BJ (cell line): ENCODE measurements around the gene GPX4. TPM values are rescaled to one million over a fixed set of nuclear protein-coding genes. Genes with fewer than 3 reads are reported as not detected.

Experiments used
- CTCF ChIA-PET: fragments of 350-600 bp; formaldehyde crosslinking; extraction: SDS; loops from one replicate; lab custom pipeline; 2021; ENCODE audit warnings: antibody characterized with exemption, inconsistent platforms; lab: Yijun Ruan, JAX
- POLR2A ChIA-PET: fragments of 300-600 bp; sonication (Branson Sonifier 250); formaldehyde crosslinking; extraction: SDS; loops from one replicate; lab custom pipeline; 2021; ENCODE audit warnings: antibody characterized with exemption; lab: Charles Lee
- DNase-seq: peaks from one replicate; pipeline ENCODE4 v3.0.0-alpha.2; 2011; ENCODE audit warnings: low read depth
- H3K27me3 ChIP-seq: 2 replicates; pipeline ENCODE4 v1.6.0; 2011; ENCODE audit warnings: low read length; ENCODE audit not compliant: control insufficient read depth, insufficient read depth
- H3K36me3 ChIP-seq: 2 replicates; pipeline ENCODE4 v1.5.1; 2011; ENCODE audit warnings: low read length; ENCODE audit not compliant: control insufficient read depth, insufficient read depth
- H3K4me3 ChIP-seq: 2 replicates; pipeline ENCODE4 v1.5.1; 2011; ENCODE audit warnings: low read depth, mild to moderate bottlenecking, control low read depth, low read length
- CTCF ChIP-seq: IDR thresholded peaks from 2 replicates; pipeline ENCODE4 v1.5.1; 2011; ENCODE audit warnings: low read depth, mild to moderate bottlenecking, control low read depth, inconsistent platforms, low read length, moderate library complexity; ENCODE audit not compliant: insufficient read depth
- polyA plus RNA-seq: library from polyadenylated mRNA; depleted of rRNA; stranded (reverse); fragments of >200 nt; gene quantifications from 2 replicates; pipeline ENCODE4 v1.2.3, GENCODE V29; 2011

GPX4 gene
- polyA plus RNA-seq, 1 experiment: 626 TPM

GRCh38 chr19:1069009-1069779, 34.6 kb upstream of the GPX4 start:
- Histone ChIP-seq H3K36me3 (no peaks in the 10 kb centered on the region; the same call in 1 of the 2 replicates), H3K4me3 (no peak overlapping the region), H3K27me3 (peaks cover 9% of the 10 kb centered on the region)
- no peak for DNase-seq
- no peak for TF ChIP-seq CTCF
- ChIA-PET CTCF (no interaction called here), POLR2A (no interaction called here)

DNA sequence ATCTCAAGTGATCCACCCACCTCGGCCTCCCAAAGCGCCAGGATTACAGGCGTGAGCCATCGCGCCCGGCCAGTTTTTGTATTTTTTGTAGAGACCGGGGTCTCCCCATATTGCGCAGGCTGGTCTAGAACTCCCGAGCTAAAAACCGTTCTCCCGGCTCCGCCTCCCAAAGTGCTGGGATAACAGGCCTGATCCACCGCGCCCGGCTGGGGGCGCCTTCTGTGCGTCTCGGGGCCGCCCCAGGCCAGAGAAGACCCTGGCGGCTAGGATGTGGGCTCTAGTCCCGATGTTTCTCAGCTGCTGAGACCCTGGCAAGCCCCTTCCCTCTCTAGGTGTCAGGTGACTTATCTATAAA, 33.2 kb upstream of the GPX4 start:
- Histone ChIP-seq H3K36me3 (no peaks in the 10 kb centered on the region; the same call in 1 of the 2 replicates), H3K4me3 (no peak overlapping the region), H3K27me3 (peaks cover 9% of the 10 kb centered on the region)
- ChIA-PET CTCF (interaction anchor here (2.6 kb wide), 1 partner anchor 11 kb away, joined by 12 read pairs; no protein-coding TSS in a partner anchor), POLR2A (no interaction called here)
- no peak for DNase-seq
- peak; percentile 21; the same call in 1 of the 2 replicates for TF ChIP-seq CTCF

DNA sequence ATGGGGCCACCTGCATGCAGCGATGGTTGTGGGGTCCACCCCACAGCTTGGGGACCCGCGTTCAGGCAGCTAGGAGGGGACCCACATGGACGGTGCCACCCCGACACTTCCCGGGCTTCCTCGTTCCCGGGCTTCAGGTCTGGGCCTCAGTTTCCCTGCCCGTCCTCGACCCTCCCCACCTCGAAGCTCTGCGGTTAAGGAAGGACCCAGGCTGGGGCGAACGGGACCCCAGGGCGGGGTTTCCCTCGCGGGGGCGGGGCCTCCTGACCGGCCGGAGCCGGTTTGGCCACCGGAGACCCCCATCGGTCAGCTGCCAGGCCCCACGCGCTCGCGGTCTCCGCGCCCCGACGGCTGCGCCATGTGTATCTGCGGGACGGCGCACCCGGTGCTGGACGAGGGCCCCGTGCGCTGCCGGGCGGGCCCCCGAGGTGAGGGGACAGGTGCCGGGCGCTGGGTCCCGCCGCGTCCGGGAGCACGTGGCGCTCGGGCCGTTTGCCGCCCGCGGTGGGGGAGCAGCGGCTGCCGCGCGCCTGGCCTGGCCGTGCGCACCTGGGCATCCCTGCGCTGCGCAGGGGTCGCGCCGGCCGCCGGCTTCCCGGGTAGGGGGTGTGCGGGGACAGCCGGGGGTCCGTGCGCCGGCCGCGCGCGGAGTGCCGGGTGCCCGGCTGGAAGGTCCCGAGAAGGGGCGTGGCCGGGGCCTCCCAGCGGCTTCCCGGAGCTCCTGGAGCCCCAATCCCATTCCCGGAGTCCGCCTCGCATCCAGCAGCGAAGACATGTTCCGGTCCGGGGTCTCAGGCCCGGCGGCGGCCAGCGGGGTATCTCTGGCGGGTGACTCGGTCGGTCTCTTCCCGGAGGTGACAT, 32.6 kb upstream of the GPX4 start:
- CTCF ChIA-PET: interaction anchor here (2.6 kb wide), 1 partner anchor 10 kb away, joined by 12 read pairs; no protein-coding TSS in a partner anchor
- no peak for DNase-seq
- POLR2A ChIA-PET: no interaction called here
- TF ChIP-seq CTCF: no peak
- Histone ChIP-seq H3K36me3 (no peaks in the 10 kb centered on the region; the same call in 1 of the 2 replicates), H3K4me3 (no peak overlapping the region), H3K27me3 (peaks cover 9% of the 10 kb centered on the region)

GRCh38 chr19:1072371-1073015, 31.3 kb upstream of the GPX4 start:
- POLR2A ChIA-PET: no interaction called here
- peaks cover 7% of the 10 kb centered on the region for H3K27me3 ChIP-seq
- H3K4me3 ChIP-seq: no peak overlapping the region
- no peak for TF ChIP-seq CTCF
- H3K36me3 ChIP-seq: no peaks in the 10 kb centered on the region; the same call in 1 of the 2 replicates
- no peak for DNase-seq
- CTCF ChIA-PET: interaction anchor here (2.6 kb wide), 1 partner anchor 9 kb away, joined by 12 read pairs; no protein-coding TSS in a partner anchor
